ENCODE measurements around the gene CDC34. TPM values are rescaled to one million over a fixed set of nuclear protein-coding genes. Genes with fewer than 3 reads are reported as not detected.

Gene CDC34
- total RNA-seq, 6 experiments from 2014 or later = 44.8 to 81.8 (median 49.5) TPM

DNA sequence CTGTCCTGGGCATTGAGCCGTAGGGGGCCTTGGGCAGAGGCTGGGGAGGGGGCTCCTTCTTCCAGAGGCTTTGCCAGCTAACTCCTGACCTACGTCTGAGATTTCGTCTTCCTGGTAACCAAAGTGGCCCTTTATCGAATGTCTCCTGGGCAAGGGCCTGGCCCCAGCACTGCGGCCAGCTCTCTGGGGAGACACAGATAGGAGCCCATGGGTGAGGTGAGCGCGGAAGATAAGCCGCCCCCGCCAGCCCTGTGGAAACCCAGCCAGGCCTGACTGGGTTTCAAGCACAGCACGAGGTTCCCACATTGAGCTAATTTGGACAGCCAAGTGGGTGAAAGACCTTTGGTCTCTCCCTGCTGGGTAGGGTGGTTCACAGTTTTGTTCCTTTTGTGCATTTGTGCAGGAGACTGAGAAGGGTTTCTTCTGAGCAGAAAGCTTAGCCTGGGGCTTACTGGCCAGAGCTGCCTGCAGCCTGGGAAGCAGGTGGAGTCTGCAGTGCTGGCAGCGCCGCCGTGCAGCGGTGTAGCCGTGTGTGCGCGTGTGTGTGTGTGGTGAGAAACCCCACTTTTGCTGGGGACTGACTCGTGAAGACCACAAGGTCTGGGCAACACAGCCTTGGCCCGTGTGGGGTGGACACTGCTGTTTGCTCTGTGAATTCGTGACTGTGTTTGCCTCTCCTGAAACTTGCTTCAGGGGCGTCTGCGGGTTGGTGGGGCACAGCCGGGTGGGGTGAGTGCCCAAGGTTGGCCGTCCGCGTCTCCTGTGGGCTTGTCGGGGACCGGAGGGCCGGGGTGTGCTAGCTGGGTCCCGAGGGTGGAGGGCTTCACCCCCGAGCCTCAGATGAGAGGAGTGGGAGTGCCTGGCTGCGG lies 43.3 kb downstream of the CDC34 start:
- intact Hi-C loops (cut with DNase I) = no loop called here
- DNase-seq (peak; percentile 67 to 82 (median 73)), ATAC-seq (peak; percentile 43 to 59 (median 56))
- Histone ChIP-seq H3K27ac (peak overlapping the region in 1 of 3 donors; percentile 37), H3K27me3 (no peaks in the 10 kb centered on the region), H3K9me3 (no peaks in the 10 kb centered on the region), H3K4me1 (peaks cover 0 to 38% (median 14%) of the 10 kb centered on the region in 4 donors), H3K36me3 (peaks cover 0 to 5% (median 0%) of the 10 kb centered on the region in 4 donors), H3K4me3 (peak overlapping the region; percentile 31 to 97 (median 35))
- WGBS (ENCODE audit: insufficient coverage, low coverage, low lambda C conversion rate, missing lambda C conversion rate) = 10% methylated on average over 7 of the region's 32 CpGs
- peak; percentile 37 for TF ChIP-seq POLR2A (IDR thresholded peaks at IDR 0.05)
- TF ChIP-seq, protein P1, sequence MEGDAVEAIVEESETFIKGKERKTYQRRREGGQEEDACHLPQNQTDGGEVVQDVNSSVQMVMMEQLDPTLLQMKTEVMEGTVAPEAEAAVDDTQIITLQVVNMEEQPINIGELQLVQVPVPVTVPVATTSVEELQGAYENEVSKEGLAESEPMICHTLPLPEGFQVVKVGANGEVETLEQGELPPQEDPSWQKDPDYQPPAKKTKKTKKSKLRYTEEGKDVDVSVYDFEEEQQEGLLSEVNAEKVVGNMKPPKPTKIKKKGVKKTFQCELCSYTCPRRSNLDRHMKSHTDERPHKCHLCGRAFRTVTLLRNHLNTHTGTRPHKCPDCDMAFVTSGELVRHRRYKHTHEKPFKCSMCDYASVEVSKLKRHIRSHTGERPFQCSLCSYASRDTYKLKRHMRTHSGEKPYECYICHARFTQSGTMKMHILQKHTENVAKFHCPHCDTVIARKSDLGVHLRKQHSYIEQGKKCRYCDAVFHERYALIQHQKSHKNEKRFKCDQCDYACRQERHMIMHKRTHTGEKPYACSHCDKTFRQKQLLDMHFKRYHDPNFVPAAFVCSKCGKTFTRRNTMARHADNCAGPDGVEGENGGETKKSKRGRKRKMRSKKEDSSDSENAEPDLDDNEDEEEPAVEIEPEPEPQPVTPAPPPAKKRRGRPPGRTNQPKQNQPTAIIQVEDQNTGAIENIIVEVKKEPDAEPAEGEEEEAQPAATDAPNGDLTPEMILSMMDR (IDR thresholded peaks at IDR 0.05) = no peak

DNA sequence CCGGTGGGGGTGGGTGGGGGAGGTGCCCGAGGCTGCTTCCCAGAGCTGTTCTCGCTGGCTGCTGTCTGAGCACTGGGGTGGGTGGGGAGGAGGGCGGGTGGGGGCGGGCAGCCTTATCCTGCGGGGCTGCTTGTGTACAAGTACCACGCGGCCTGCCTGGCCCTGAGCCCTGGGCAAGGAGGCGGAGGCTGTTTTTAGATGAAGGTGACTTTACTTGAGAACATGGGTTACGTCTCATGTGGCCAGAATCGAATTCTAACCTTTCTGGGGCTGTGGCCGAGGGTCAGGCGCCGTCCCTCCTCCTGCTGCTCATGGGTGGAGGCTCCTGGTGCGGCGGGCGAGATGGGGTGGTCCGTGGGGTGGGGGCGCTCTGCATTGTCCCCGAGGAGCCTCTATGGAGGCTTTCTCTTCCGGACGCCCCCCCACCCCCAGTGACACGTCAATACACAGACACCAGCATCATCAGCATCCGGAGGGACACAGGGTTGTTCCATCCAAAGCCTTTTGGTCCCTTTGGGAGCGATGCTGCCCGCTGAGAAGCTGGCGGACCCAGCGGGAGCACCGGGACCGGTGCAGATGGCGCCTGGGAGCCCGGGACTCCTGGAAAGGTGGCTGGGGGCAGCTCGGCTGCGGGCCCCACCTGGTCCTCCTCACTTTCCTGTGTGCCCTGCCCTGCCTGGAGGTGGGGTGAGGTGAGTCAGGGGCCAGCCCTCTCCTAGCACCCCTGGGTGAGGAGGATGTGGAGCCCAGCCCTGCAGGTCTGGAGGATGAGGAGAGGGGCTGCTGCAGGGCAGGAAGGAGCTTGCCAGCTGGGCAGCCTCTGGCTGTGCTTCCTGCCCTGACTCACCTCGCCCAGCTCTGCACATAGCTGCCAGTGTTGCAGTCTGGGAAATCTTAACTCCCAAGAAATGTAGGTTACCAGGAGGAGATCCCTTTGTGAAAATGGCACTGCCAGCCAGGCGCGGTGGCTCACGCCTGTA lies 44.3 kb downstream of the CDC34 start:
- peak overlapping the region; percentile 20 to 35 (median 31) for H3K4me3 ChIP-seq
- no peaks in the 10 kb centered on the region for H3K9me3 ChIP-seq
- ATAC-seq (no peak), DNase-seq (peak in 1 of 3 donors; percentile 52)
- 100% methylated on average over 3 of the region's 38 CpGs for WGBS (ENCODE audit: insufficient coverage, low coverage, low lambda C conversion rate, missing lambda C conversion rate)
- H3K4me1 ChIP-seq = peaks cover 0 to 38% (median 14%) of the 10 kb centered on the region in 4 donors
- peaks cover 0 to 11% (median 3%) of the 10 kb centered on the region in 4 donors for H3K36me3 ChIP-seq
- no peaks in the 10 kb centered on the region for H3K27me3 ChIP-seq
- intact Hi-C loops (cut with DNase I) = no loop called here
- H3K27ac ChIP-seq = no peak overlapping the region
- no peak for TF ChIP-seq POLR2A (IDR thresholded peaks at IDR 0.05)
- TF ChIP-seq, protein P1 (IDR thresholded peaks at IDR 0.05) = no peak

DNA sequence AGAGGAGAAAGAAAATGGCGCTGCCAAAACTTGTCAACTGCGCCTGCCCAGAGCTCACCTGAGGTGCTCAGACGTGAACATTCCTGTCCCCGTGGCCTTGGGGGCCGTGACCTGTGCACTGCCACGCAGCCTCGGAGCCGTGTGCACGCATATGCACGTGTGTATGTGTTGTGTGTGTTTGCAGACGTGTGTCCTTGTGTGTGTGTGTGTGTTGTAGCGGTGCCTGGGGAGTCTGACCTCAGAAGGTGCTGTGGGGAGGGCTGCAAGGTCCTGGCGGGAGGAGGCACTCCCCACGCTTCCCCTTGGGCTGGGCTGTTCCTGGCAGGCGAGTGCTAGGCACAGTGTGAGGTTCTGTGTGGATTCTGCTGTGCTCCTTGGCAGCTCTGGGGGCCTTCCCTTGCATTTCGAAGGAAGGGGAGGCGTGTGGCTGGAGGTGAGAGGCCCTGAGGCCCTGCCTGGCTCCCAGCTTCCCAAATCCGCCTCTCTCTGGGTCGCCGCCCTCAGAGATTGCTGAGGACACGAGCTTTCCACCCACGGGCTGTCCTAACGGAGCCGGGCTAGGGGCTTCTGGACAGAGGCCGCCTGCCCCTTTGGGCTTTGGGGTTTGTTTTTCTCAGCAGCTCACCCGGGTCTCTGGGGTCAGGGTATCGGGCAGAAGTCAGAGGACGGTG lies 45.3 kb downstream of the CDC34 start:
- Histone ChIP-seq H3K27me3 (no peaks in the 10 kb centered on the region), H3K27ac (no peak overlapping the region), H3K36me3 (peaks cover 0 to 18% (median 8%) of the 10 kb centered on the region in 4 donors), H3K4me3 (no peak overlapping the region), H3K4me1 (peaks cover 0 to 33% (median 14%) of the 10 kb centered on the region in 4 donors), H3K9me3 (no peaks in the 10 kb centered on the region)
- WGBS (ENCODE audit: insufficient coverage, low coverage, low lambda C conversion rate, missing lambda C conversion rate) = 37% methylated on average over 2 of the region's 28 CpGs
- intact Hi-C loops (cut with DNase I) = no loop called here
- DNase-seq = peak in 1 of 3 donors; percentile 47
- ATAC-seq = no peak
- TF ChIP-seq, protein P1 (IDR thresholded peaks at IDR 0.05) = no peak
- no peak for TF ChIP-seq POLR2A (IDR thresholded peaks at IDR 0.05)
